HG03159 (cell line): Measurements from ENCODE around the gene MKKS.
"Not testable (repeated sequence)": the region's sequence is repeated elsewhere in the genome, so short reads cannot be mapped to it uniquely, and the experiment has no call there.

Source experiments
- ATAC-seq: cut with Tn5 transposase; IDR thresholded peaks from one replicate; pipeline ENCODE4 v1.9.1; 2021; ENCODE audit warnings: mild to moderate bottlenecking, moderate library complexity; ENCODE audit not compliant: unreplicated experiment

The MKKS gene

DNA sequence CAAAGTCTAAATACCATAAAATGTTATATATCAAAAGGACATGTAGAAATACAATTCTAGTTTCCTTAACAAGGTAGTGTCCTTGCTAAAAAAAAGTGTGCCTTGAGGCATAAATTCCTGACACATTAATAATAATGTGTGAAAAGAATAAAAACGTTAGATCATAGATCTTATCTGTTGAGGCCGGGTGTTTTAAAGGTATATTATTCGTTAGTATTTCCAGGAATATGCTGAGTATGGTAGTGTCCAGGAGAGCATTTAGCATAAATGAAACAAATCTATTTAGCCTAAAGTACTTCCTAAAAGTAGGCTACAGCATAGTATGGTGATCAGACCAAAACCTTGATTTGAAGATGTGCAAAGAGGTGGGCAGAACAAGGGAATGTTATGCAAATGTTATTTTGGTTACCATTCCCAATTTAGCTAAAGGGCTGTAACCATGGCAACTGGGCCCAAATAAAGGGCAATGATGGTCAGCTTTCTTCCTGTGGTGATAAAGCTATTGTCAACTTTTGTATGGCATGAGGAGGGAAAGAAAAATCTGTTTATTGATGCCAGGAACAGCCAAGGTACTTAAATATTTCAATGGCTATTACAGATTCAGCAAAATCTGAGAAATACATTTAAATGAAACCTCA lies 18.9 kb downstream of the MKKS start:
- no peak for ATAC-seq

DNA sequence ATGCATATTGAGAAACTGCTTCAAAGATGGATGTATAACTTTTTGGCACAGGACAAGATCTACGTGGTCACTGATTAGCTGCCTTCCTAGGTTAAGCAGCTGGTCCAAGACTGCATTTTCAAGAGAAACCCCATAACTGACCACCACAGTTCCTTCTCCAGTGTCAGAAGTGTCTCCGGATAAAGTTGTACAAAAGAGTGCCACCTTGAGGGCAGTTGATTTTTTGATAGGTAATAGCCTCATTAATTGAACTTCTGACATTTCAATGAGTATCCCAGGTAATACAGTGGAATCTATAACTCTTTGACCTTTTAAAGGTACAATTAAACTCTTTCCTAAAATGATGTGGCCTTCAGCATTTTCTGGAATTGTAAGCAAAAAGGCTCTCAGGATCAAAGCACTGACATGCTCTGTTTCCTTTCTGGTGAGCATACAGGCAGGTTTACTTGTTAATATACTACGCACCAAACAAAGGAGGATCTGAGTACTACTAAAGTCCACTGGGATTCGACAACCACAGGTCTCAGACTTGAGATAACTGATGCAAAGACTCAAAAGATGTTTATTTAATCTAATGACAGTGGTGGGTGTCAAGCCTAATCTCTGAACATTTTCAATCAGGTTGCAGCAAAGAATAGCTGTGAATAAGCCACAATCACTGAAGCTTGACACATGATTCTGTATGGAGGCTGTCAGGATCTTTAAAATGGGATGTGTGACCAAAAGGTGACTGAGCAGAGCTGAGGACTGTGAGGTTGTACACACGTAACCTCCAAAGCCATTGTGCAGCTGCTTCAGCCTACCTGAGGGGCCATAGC lies 21.2 kb downstream of the MKKS start:
- peak; percentile 52 for ATAC-seq

DNA sequence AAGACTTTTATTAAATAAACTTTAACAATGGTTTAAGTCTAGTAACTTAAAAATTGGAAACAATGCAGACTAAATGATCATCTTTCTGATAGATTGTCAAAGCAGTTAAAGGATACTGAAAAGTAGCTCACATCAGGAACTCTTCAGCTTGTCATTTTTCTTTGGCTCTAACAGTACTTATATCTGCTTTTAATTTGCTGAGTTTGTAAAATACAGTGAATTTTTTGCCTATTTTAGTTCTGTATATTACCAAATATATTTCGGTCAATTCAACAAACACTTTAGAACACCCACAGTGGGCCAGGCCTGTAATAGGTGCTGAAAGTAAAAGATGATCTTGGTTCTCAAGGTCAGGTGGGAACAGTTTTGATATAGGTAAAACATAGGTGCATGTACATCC lies 22.3 kb downstream of the MKKS start:
- ATAC-seq, result no peak

DNA sequence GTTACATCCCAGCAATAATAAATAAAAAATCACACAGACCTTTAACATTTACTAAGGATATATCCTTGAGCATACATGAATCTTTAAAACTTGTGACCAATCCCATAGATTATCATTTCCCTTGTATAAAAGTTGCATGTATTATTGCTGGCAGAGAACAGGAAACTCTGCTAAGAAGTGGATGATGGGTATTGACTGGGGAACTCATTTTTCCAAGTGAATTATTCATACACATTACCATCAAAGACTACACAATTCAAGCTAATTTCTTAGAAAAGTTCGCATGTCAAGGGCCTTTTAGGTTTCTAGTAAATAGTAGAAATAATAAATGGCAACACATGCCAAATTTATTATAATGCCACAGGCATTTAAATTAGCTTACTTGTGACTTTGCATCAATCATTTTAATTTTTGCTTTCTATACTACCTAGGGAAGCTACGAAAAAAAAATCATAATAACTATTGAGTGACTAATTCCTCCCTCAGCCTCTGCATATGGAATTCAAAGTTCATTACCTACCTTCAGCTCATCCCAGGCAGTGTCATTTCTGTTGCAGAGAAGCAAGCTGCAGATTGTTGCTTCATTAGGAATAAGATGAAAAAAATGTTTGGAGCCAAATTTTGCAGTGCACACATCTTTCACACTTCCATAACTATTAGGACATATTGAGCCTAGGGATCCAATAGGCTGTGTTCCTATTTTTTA lies 25.8 kb downstream of the MKKS start:
- no peak for ATAC-seq

DNA sequence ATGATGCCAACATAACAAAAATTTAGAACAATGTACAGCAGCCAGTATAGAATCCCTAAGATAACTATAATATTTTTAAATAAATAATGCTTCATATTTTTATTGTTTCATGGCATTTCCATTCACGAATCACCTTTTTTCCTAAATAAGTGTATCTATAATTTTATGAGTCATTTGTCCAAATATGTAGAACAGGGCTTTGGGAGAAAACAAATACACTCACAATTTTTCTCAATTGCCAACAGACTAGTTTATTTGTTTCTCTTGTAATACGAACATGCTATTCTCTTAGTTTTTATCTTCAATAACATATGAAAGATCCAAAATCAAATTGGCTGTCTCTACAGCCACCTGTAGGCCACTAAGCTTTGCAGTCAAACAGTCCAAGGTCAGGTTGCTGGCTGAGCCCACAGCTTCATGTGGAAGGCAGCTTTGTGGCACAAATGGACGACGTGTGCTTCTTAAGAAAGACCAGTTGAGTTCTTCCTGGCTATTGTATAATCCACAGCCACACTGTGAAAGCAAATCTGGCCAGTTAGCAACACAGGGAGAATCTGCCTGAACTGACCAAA lies 29.0 kb downstream of the MKKS start:
- ATAC-seq, result no peak

DNA sequence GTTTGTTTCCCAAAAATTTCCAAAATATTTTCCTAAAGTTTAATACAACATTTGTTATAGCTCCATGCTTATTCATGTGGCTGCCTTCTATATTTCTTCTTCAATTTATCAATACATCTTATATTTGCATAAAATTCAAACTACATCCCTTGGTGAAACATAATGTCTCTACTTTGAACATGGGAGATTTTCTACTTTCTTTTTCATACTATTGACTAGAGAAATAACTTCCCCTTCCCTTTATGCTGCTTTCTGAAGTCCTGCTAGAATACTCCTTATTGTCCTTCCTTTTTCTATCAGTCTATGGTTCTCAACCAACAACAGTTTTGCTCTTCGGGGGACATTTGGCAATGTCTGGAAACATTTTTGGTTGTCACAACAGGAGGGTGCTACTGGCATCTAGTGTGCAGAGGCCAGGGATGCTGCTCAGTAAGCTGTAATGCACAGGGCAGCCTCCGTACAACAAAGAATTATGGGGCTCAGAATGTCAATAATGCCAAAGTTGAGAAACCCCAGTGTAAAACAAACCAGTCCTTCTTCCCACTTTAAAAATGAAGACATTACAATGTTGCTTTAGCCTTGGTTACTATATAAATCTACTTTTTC lies 29.9 kb downstream of the MKKS start:
- ATAC-seq, result no peak

- ATAC-seq, result no peak
These were observed 30.9 kb downstream of the MKKS start for GRCh38 chr20:10402938-10403608.

GRCh38 chr20:10398834-10399369 lies 35.1 kb downstream of the MKKS start:
- ATAC-seq, result no peak

- ATAC-seq, result not testable (repeated sequence)
These were observed 39.3 kb downstream of the MKKS start for GRCh38 chr20:10394752-10395151.

GRCh38 chr20:10390709-10391108 lies 43.3 kb downstream of the MKKS start:
- ATAC-seq, result no peak

DNA sequence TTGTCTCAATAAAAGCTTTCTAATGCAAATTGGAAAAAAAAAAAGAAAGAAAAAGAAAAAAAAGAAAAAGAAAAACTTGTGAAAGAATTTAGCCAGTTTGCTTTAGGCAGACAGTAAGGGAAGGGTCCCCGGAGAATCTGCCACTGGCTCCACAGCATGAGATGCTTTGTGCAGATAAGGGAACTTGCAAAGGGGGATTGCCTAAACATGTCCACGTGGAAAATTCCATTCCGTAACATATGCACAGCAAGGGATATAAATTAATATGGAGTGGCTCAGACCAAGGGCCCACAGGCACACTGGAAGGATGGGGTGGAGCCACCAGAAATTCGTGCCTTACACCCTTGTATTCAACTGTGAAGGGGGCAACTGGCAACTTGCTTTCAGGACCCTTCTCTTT lies 45.4 kb downstream of the MKKS start:
- no peak for ATAC-seq

- no peak for ATAC-seq
These were observed 46.3 kb downstream of the MKKS start for GRCh38 chr20:10387686-10388085.

- no peak for ATAC-seq
These were observed 48.0 kb downstream of the MKKS start for GRCh38 chr20:10385850-10386544.

DNA sequence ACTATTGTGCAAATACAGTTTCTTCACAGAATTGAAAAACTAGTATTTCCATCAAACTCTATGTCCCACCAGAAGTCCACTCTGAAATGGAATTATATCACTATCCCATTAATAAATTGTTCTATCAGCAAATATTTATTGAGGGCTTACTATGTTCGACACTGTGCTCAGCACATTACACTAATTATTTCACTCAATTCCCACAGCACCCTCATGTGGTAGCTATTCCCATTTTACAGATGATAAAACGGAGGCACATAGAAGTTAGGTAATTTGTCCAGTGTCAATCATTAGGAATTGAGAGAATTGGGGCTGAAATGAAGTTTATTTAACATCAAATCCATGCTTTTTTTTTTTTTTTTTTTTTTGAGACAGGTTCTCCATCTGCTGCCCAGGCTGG lies 52.5 kb downstream of the MKKS start:
- no peak for ATAC-seq

DNA sequence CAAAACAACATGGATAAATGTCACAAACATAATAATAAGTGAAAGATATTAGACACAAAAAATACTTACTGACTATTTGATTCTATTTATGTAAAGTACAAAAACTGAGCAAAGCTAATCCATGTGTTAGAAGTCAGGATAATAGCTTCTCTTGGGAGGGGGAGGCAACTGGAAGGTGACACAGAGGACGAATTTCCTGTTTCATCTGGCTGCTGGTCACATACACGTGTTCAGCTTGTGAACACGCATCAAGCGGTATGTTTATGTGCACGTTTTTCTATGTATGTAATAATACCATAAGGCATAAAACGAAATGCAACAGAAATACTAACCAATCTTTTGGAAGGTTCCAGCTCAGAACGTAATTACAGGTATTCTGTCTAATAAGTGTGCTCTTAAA lies 54.3 kb downstream of the MKKS start:
- ATAC-seq, result no peak

GRCh38 chr20:10376270-10377075 lies 57.5 kb downstream of the MKKS start:
- ATAC-seq, result no peak

GRCh38 chr20:10375191-10375590 lies 58.8 kb downstream of the MKKS start:
- no peak for ATAC-seq

DNA sequence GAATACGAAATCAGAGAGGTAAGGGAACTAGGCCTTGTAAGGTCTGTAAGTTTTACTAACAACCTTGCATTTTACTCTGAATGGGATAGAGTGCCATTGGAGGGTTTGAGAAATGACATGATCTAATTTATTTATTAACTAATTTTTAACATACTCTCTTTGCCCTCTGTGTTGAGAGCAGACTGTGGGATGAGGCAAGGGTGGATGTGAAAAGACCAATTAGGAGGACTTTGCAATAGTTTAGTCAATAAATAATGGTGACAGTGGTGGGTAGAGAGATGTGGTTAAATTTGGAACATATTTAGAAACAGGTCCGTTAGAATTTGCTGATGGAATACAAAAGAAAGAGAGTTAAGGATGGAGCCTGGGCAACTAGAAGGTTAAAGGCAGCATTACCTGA lies 60.0 kb downstream of the MKKS start:
- no peak for ATAC-seq

GRCh38 chr20:10371467-10371866 lies 62.6 kb downstream of the MKKS start:
- no peak for ATAC-seq
